ENCODE measurements around the gene FARSB. TPM values are rescaled to one million over a fixed set of nuclear protein-coding genes. Genes with fewer than 3 reads are reported as not detected.

The FARSB gene
- total RNA-seq, 1 donor from 2014 or later, result 48.9 TPM

DNA sequence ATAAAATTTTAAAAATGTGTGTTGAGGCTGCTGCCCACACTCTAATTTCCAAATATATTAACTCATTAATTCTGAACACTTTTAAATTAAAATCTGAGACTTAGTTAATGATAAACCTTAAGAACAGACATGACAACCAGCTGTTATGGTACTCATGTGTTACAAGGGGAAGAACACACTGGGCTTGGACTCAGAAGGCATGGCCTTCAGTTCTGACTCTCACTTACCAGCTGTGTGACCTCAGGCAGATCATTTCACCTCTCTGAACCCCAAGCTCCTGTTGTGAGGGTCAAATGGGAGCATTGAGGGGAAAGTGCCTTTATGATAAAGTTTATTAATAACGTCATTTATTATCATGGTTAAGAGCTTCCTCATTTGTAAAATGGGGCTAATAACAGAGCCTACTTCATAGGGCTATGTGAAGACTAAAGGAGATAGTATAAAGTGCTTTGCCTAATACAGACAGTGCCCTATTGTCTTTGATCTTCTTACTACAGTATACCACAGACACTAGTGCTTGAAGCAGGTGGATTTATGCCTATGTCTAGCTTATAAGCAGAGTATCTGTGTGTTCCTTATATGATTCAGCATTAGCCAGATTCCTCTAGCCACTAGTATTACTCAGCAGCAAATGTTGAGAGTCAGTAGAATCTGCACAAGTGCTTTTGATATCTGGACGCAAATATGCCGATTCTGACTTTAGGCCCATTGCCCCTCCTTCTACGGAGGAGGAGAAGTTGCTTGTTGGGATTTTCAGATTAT lies 131.9 kb downstream of the FARSB start:
- Mint-ChIP-seq H3K36me3 (ENCODE audit: low read depth) (peaks cover 13% of the 10 kb centered on the region), H3K27me3 (ENCODE audit: insufficient read depth) (peaks cover 1% of the 10 kb centered on the region), H3K9me3 (peaks cover 3% of the 10 kb centered on the region), H3K4me1 (ENCODE audit: low read depth) (no peaks in the 10 kb centered on the region), H3K27ac (no peak overlapping the region), H3K4me3 (no peak overlapping the region)
- intact Hi-C loops (cut with micrococcal nuclease), result no loop called here
- no peak for DNase-seq (ENCODE audit: low spot score)

DNA sequence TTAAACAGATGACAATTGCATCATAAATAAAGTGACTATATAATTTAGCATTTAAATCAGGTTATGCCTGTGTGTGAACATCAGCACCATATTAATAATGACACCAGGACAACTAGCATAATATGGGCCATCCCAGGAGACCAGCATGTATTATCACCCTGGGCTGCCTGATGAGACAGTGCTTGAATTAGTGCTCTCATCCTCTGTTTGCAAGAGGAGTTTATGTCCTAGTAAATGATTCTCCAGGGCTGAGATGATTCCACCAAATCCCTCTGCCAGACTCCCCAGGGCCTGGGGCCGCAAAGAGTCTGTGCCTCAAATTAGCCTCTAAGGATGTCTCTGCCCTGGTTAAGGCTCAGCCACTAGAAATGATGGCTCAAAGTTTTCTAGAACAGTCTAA lies 133.8 kb downstream of the FARSB start:
- Mint-ChIP-seq H3K9me3 (peaks cover 3% of the 10 kb centered on the region), H3K27ac (no peak overlapping the region), H3K36me3 (ENCODE audit: low read depth) (peaks cover 10% of the 10 kb centered on the region), H3K4me1 (ENCODE audit: low read depth) (no peaks in the 10 kb centered on the region), H3K27me3 (ENCODE audit: insufficient read depth) (peaks cover 1% of the 10 kb centered on the region), H3K4me3 (no peak overlapping the region)
- DNase-seq (ENCODE audit: low spot score), result no peak
- intact Hi-C loops (cut with micrococcal nuclease), result no loop called here

DNA sequence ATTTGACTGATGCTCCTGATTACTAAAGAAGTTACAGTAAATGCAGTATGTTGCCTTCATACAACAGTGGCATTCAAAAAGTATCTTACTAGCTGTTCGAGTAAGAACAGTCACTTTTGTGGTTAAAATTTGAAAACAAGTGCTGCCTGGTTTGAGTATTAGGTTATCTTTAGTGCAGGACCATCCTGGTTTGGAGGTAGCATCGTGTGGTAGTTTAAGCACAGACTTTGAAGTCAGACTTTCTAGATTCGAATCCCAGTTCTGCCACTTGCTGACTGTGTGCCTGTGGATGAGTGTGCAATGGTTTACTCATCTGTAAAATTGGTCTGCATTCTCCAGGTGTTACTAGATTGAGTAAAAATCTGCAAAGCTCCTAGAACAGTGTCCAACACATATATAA lies 134.8 kb downstream of the FARSB start:
- intact Hi-C loops (cut with micrococcal nuclease), result no loop called here
- Mint-ChIP-seq H3K27me3 (ENCODE audit: insufficient read depth) (peaks cover 1% of the 10 kb centered on the region), H3K9me3 (no peaks in the 10 kb centered on the region), H3K4me3 (no peak overlapping the region), H3K36me3 (ENCODE audit: low read depth) (peaks cover 8% of the 10 kb centered on the region), H3K27ac (no peak overlapping the region), H3K4me1 (ENCODE audit: low read depth) (no peaks in the 10 kb centered on the region)
- DNase-seq (ENCODE audit: low spot score), result no peak

Other genes with a start within 250 kb of the FARSB start
- gene SGPP2, start 231.5 kb downstream of the FARSB start, total RNA-seq, result 29.5 and 31.2 TPM in 2 replicates
- not detected in 2 replicates for gene MOGAT1, start 15.6 kb upstream of the FARSB start, total RNA-seq
- 75.4 and 79.4 TPM in 2 replicates for gene ACSL3, start 204.9 kb upstream of the FARSB start, total RNA-seq

Measured in activated T-helper 1 cell treated with anti-CD3 and anti-CD28 coated beads, Interleukin-12 subunit alpha, Interleukin-12 subunit beta, Interleukin-2, Interleukin-4 antibody, amounts not matched to agents 30 ng/mL and 10 ng/mL and 1 ng/mL, durations not matched to agents 14 hours and 24 hours and 36 hours (primary cell).